OCI-LY3 (cell line): ENCODE data around the gene IMMP2L.

Experiments
- H2AFZ ChIP-seq: fragments of 200-600, 300-600 bp; shearing (Covaris generic); 2 replicates; pipeline ENCODE4 v1.6.0; 2014; ENCODE audit warnings: antibody characterized with exemption, low read depth, low read length
- H3K27ac ChIP-seq: fragments of 200-600, 300-600 bp; sonication (generic); 2 replicates; pipeline ENCODE4 v1.5.1; 2014; ENCODE audit warnings: mild to moderate bottlenecking, low read length, moderate library complexity, mixed read lengths
- H3K27me3 ChIP-seq: fragments of 200-600, 300-600 bp; sonication (generic); 2 replicates; pipeline ENCODE4 v1.6.1; 2014; ENCODE audit warnings: low read depth, low read length, mixed read lengths
- H3K36me3 ChIP-seq: fragments of 200-600, 300-600 bp; sonication (generic); replicated peaks from 2 replicates; pipeline ENCODE3; 2014; ENCODE audit warnings: low read depth, low read length, mixed read lengths
- H3K4me1 ChIP-seq: fragments of 300-600, 200-600 bp; sonication (generic); 2 replicates; pipeline ENCODE4 v1.6.1; 2014; ENCODE audit warnings: low read length, mixed read lengths
- H3K4me2 ChIP-seq: fragments of 200-600, 300-600 bp; sonication (generic); 2 replicates; pipeline ENCODE4 v1.6.1; 2014; ENCODE audit warnings: low read length, mixed read lengths
- H3K4me3 ChIP-seq: fragments of 300-600, 200-600 bp; sonication (generic); 2 replicates; pipeline ENCODE4 v1.5.1; 2014; ENCODE audit warnings: antibody characterized with exemption, mild to moderate bottlenecking, low read length, moderate library complexity
- H3K79me2 ChIP-seq: fragments of 300-600, 200-600 bp; shearing (Covaris generic); 2 replicates; pipeline ENCODE4 v1.6.1; 2014; ENCODE audit warnings: mild to moderate bottlenecking, low read length, mixed read lengths
- H3K9ac ChIP-seq: fragments of 300-600, 200-600 bp; shearing (Covaris generic); 2 replicates; pipeline ENCODE4 v1.6.0; 2014; ENCODE audit warnings: mild to moderate bottlenecking, low read length, moderate library complexity
- H3K9me3 ChIP-seq: fragments of 200-600, 300-600 bp; shearing (Covaris generic); 2 replicates; pipeline ENCODE4 v1.6.1; 2014; ENCODE audit warnings: low read length, mixed read lengths; ENCODE audit not compliant: insufficient read depth
- H4K20me1 ChIP-seq: fragments of 200-600, 300-600 bp; sonication (generic); 2 replicates; pipeline ENCODE4 v1.6.1; 2016; ENCODE audit warnings: low read length, mixed read lengths; ENCODE audit not compliant: insufficient read depth
- EZH2phosphoT487 ChIP-seq: fragments of 200-600 bp; shearing (Covaris generic); IDR thresholded peaks from 2 replicates; pipeline ENCODE4 v1.6.1; 2018; ENCODE audit warnings: antibody characterized with exemption, mixed run types, low read depth
- TF ChIP-seq, protein P1 (sequence below): fragments of 200-600, 300-600 bp; sonication (generic); IDR thresholded peaks from 2 replicates; pipeline ENCODE4 v1.5.1; 2014; ENCODE audit warnings: antibody characterized with exemption, low read length, low read depth

IMMP2L gene

DNA sequence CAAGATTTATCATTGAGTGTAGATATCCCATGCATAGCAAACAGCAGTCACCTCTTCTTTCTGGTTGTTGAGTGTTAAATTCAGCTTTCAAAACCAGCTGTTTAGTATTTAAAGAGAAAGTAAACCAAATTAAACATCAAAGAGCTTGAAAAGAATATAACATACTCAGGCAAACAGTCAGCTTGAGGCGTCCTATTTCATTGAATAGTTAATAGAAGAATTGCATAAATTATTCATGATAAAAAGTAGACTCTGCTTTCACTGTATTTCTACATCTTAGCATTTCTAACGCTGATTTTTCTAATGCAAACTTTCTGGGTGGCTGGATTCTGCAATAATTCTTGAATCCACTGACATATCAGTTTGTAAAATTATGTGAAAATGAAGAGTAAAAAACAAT, 935.9 kb downstream of the IMMP2L start:
- no peaks in the 10 kb centered on the region for H4K20me1 ChIP-seq
- no peaks in the 10 kb centered on the region for H3K27me3 ChIP-seq
- H3K9ac ChIP-seq: no peak overlapping the region
- H3K4me1 ChIP-seq: no peaks in the 10 kb centered on the region
- no peak overlapping the region for H3K27ac ChIP-seq
- H2AFZ ChIP-seq: no peak overlapping the region
- no peak overlapping the region for H3K4me3 ChIP-seq
- no peak overlapping the region for H3K4me2 ChIP-seq
- no peaks in the 10 kb centered on the region for H3K9me3 ChIP-seq
- H3K36me3 ChIP-seq: no peaks in the 10 kb centered on the region
- no peaks in the 10 kb centered on the region for H3K79me2 ChIP-seq
- TF ChIP-seq EZH2phosphoT487: no peak
- TF ChIP-seq, protein P1, sequence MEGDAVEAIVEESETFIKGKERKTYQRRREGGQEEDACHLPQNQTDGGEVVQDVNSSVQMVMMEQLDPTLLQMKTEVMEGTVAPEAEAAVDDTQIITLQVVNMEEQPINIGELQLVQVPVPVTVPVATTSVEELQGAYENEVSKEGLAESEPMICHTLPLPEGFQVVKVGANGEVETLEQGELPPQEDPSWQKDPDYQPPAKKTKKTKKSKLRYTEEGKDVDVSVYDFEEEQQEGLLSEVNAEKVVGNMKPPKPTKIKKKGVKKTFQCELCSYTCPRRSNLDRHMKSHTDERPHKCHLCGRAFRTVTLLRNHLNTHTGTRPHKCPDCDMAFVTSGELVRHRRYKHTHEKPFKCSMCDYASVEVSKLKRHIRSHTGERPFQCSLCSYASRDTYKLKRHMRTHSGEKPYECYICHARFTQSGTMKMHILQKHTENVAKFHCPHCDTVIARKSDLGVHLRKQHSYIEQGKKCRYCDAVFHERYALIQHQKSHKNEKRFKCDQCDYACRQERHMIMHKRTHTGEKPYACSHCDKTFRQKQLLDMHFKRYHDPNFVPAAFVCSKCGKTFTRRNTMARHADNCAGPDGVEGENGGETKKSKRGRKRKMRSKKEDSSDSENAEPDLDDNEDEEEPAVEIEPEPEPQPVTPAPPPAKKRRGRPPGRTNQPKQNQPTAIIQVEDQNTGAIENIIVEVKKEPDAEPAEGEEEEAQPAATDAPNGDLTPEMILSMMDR: no peak

DNA sequence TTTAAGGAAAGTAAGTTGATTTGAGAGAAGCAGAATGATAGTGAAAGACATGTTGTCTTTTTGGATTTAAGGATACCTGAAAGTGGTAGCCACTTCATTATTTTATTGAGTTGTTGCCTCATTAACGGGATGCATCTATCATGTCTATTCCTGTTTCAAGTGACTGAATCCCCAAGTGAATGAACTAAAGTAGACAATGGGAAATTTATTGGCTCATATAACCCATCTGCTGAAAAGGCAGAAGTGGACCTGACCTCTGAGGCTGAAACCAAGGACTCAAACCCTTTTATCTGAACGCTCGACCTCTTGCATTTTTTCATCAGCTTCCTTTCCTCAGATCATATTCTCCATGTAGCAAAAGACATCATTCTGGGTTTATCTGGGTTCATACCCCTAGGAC, 937.0 kb downstream of the IMMP2L start:
- Histone ChIP-seq H3K27me3 (no peaks in the 10 kb centered on the region), H3K36me3 (no peaks in the 10 kb centered on the region), H4K20me1 (no peaks in the 10 kb centered on the region), H3K9ac (no peak overlapping the region), H3K4me3 (no peak overlapping the region), H3K27ac (no peak overlapping the region), H3K4me1 (no peaks in the 10 kb centered on the region), H3K9me3 (no peaks in the 10 kb centered on the region), H3K79me2 (no peaks in the 10 kb centered on the region), H3K4me2 (no peak overlapping the region), H2AFZ (no peak overlapping the region)
- TF ChIP-seq, protein P1: no peak
- no peak for TF ChIP-seq EZH2phosphoT487

DNA sequence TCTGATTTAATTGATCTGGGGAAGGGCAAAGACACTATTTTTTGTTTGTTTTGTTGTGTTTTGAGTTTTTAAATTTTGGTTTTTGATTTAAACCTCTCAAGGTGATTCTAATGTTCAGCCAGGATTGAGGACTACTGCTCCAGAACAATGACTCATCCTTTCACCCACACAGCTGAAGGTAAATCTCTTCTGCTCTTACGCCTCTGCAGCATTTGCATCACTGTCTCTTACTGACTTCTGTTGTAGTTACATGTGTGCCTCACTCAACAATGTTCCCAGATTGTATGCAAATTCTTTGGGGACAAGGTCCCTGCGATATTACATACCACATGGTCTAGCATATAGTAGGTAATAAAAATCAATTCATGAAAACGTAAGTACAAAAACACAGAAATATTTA, 938.9 kb downstream of the IMMP2L start:
- no peak overlapping the region for H3K4me2 ChIP-seq

DNA sequence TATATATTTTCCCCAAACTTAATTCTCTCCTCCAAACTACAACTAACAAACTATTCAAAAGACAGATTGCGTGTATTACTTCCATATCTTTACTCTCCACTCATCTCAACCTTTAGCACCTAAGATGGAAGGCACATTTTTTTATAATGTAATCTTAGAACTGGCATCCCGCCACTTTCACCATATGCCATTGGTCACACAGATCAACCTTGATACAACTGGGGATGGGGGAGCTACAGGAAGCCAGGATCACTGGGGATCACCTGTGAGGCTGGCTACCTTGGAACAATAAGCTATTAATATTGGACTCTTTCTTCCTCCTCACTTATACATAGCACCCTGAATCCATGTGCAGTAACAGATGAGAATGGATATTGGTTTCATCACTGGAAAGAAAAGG, 941.0 kb downstream of the IMMP2L start:
- Histone ChIP-seq H3K4me1 (no peaks in the 10 kb centered on the region), H3K27ac (no peak overlapping the region), H3K79me2 (no peaks in the 10 kb centered on the region), H3K4me3 (no peak overlapping the region), H3K4me2 (no peak overlapping the region), H3K9ac (no peak overlapping the region), H3K36me3 (no peaks in the 10 kb centered on the region), H3K9me3 (no peaks in the 10 kb centered on the region), H2AFZ (no peak overlapping the region), H3K27me3 (no peaks in the 10 kb centered on the region), H4K20me1 (no peaks in the 10 kb centered on the region)
- TF ChIP-seq, protein P1: no peak
- no peak for TF ChIP-seq EZH2phosphoT487

More for the DNA sequence above, 938.9 kb downstream of the IMMP2L start:
- TF ChIP-seq, protein P1: no peak
- TF ChIP-seq EZH2phosphoT487: no peak
- Histone ChIP-seq H3K9ac (no peak overlapping the region), H2AFZ (no peak overlapping the region), H3K4me3 (no peak overlapping the region), H3K27me3 (no peaks in the 10 kb centered on the region), H3K79me2 (no peaks in the 10 kb centered on the region), H3K9me3 (no peaks in the 10 kb centered on the region), H4K20me1 (no peaks in the 10 kb centered on the region), H3K36me3 (no peaks in the 10 kb centered on the region), H3K27ac (no peak overlapping the region), H3K4me1 (no peaks in the 10 kb centered on the region)
